Esophagus squamous epithelium (tissue), 4 donors: Measurements from ENCODE around the gene CYSTM1.

ENCODE experiments used
- POLR2A ChIP-seq, 4 donors: fragments of 450-650 bp; IDR thresholded peaks; one replicate each; pipeline ENCODE4 v1.6.1; 2017; ENCODE audit warnings: antibody characterized with exemption in 4 of 4, mild to moderate bottlenecking in 4 of 4, moderate library complexity in 3 of 4
- TF ChIP-seq, protein P1 (sequence below), 6 experiments: fragments of 450-650 bp in 4 of 6; fragments of 200-600 bp in 2 of 6; sonication (generic) in 2 of 6; IDR thresholded peaks; one replicate each; pipeline ENCODE4 v1.5.1; 2016 to 2019; ENCODE audit warnings: antibody characterized with exemption in 6 of 6, mild to moderate bottlenecking in 4 of 6, moderate library complexity in 4 of 6

DNA sequence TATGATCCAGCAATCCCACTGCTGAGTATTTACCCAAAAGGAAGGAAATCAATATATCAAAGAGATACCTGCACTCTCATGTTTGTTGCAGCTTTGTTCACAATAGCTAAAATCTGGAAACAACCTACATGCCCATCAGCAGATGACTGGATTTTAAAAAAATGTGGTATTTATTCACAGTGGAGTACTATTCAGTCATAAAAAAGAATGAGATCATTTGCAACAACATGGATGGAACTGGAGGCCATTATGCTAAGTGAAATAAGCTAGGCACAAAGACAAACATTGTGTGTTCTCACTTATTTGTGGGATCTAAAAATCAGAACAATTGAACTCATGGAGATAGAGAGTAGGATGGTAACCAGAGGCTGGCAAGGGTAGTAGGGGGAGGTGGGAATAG is 33.1 kb downstream of the CYSTM1 start:
- TF ChIP-seq, protein P1, sequence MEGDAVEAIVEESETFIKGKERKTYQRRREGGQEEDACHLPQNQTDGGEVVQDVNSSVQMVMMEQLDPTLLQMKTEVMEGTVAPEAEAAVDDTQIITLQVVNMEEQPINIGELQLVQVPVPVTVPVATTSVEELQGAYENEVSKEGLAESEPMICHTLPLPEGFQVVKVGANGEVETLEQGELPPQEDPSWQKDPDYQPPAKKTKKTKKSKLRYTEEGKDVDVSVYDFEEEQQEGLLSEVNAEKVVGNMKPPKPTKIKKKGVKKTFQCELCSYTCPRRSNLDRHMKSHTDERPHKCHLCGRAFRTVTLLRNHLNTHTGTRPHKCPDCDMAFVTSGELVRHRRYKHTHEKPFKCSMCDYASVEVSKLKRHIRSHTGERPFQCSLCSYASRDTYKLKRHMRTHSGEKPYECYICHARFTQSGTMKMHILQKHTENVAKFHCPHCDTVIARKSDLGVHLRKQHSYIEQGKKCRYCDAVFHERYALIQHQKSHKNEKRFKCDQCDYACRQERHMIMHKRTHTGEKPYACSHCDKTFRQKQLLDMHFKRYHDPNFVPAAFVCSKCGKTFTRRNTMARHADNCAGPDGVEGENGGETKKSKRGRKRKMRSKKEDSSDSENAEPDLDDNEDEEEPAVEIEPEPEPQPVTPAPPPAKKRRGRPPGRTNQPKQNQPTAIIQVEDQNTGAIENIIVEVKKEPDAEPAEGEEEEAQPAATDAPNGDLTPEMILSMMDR (IDR thresholded peaks at IDR 0.05), result no peak
- no peak for TF ChIP-seq POLR2A (IDR thresholded peaks at IDR 0.05)
